Measurements from ENCODE around the gene GIPR. TPM values are rescaled to one million over a fixed set of nuclear protein-coding genes. Genes with fewer than 3 reads are reported as not detected.
"Not testable (repeated sequence)": the region's sequence is repeated elsewhere in the genome, so short reads cannot be mapped to it uniquely, and the experiment has no call there.

The GIPR gene
- total RNA-seq, 1 experiment from 2014 or later: 6.9 TPM

DNA sequence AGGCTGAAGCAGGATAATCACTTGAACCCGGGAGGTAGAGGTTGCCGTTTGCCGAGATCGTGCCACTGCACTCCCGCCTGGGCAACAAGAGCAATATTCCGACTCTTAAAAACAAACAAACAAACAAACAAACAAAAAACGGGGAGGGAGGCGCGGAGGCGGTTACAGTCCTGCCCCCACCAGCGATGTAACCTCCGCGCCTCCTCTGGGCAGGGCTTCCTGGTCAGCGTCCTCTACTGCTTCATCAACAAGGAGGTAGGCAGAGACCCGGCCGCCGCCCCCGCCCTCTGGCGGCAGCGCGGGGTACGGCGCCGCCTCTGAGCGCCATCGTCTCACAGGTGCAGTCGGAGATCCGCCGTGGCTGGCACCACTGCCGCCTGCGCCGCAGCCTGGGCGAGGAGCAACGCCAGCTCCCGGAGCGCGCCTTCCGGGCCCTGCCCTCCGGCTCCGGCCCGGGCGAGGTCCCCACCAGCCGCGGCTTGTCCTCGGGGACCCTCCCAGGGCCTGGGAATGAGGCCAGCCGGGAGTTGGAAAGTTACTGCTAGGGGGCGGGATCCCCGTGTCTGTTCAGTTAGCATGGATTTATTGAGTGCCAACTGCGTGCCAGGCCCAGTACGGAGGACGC, 13.5 kb downstream of the GIPR start:
- intact Hi-C loops (cut with micrococcal nuclease; ENCODE audit: unreplicated experiment): no loop called here
- BruUV-seq (replicated peaks): no TSS peak
- CTCF ChIA-PET: interaction anchor here (0.7 to 2.5 kb wide), 5 partner anchors 9 to 39 kb away, joined by 3 to 17 read pairs (median 3); partner anchors contain the start of genes GIPR, QPCTL and SNRPD2
- Mint-ChIP-seq H3K27me3 (ENCODE audit: unreplicated experiment) (no peaks in the 10 kb centered on the region), H3K27ac (ENCODE audit: unreplicated experiment) (peak overlapping the region; percentile 11), H3K9me3 (ENCODE audit: low read depth, unreplicated experiment) (no peaks in the 10 kb centered on the region), H3K4me1 (ENCODE audit: low read depth, unreplicated experiment) (peaks cover 8% of the 10 kb centered on the region), H3K36me3 (ENCODE audit: insufficient read depth, unreplicated experiment) (peaks cover 74% of the 10 kb centered on the region), H3K4me3 (ENCODE audit: low read depth, unreplicated experiment) (peak overlapping the region; percentile 73)
- TF ChIP-seq, protein P1, sequence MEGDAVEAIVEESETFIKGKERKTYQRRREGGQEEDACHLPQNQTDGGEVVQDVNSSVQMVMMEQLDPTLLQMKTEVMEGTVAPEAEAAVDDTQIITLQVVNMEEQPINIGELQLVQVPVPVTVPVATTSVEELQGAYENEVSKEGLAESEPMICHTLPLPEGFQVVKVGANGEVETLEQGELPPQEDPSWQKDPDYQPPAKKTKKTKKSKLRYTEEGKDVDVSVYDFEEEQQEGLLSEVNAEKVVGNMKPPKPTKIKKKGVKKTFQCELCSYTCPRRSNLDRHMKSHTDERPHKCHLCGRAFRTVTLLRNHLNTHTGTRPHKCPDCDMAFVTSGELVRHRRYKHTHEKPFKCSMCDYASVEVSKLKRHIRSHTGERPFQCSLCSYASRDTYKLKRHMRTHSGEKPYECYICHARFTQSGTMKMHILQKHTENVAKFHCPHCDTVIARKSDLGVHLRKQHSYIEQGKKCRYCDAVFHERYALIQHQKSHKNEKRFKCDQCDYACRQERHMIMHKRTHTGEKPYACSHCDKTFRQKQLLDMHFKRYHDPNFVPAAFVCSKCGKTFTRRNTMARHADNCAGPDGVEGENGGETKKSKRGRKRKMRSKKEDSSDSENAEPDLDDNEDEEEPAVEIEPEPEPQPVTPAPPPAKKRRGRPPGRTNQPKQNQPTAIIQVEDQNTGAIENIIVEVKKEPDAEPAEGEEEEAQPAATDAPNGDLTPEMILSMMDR (IDR thresholded peaks at IDR 0.05; ENCODE audit: unreplicated experiment): peak; percentile 99
- DNase-seq: peak; percentile 96

DNA sequence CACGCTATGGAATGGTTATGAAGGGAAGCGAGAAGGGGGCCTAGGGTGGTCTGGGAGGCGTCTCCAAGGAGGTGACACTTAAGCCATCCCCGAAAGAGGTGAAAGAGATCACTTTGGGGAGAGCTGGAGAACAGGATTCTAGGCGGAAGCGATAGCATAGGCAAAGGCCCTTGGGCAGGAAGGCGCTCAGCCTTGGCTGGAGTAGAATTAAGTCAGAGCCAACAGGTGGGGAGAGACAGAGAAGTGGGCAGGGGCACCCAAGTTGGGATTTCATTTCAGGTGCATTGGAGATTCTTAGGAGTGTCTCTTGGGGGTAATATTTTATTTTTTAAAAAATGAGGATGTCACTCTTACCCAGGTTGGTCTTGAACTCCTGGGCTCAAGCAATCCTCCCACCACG, 14.1 kb downstream of the GIPR start:
- peak overlapping the region; percentile 11 for H3K27ac Mint-ChIP-seq (ENCODE audit: unreplicated experiment)
- CTCF ChIA-PET: interaction anchor here (1.0 to 2.5 kb wide), 3 partner anchors 8 to 40 kb away, joined by 3 to 17 read pairs (median 4); partner anchors contain the start of genes QPCTL and SNRPD2
- H3K4me3 Mint-ChIP-seq (ENCODE audit: low read depth, unreplicated experiment): peak overlapping the region; percentile 73
- no peaks in the 10 kb centered on the region for H3K9me3 Mint-ChIP-seq (ENCODE audit: low read depth, unreplicated experiment)
- H3K4me1 Mint-ChIP-seq (ENCODE audit: low read depth, unreplicated experiment): peaks cover 8% of the 10 kb centered on the region
- H3K27me3 Mint-ChIP-seq (ENCODE audit: unreplicated experiment): no peaks in the 10 kb centered on the region
- DNase-seq: no peak
- BruUV-seq (replicated peaks): no TSS peak
- H3K36me3 Mint-ChIP-seq (ENCODE audit: insufficient read depth, unreplicated experiment): peaks cover 74% of the 10 kb centered on the region
- intact Hi-C loops (cut with micrococcal nuclease; ENCODE audit: unreplicated experiment): no loop called here
- TF ChIP-seq, protein P1 (IDR thresholded peaks at IDR 0.05; ENCODE audit: unreplicated experiment): no peak

DNA sequence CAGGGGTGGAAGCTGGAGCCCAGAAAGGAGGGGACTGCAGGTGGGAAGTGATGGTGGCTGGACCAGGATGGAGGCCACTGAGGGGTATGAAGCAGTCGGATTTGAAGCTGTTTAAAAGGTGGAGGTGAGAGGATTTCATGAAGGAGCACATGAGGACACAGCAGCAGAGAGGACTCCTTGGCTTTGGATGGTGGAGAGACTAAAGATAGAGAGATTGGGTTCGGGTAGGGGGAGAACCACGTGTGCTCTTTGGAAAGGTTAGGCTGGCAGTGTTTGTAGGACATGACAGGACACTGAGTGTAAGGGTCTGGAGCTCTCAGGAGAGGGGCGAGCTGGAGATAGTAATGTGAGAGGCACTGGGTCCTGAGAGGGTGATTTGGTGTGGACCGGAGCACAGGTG, 14.9 kb downstream of the GIPR start:
- no peaks in the 10 kb centered on the region for H3K27me3 Mint-ChIP-seq (ENCODE audit: unreplicated experiment)
- DNase-seq: no peak
- peaks cover 8% of the 10 kb centered on the region for H3K4me1 Mint-ChIP-seq (ENCODE audit: low read depth, unreplicated experiment)
- H3K4me3 Mint-ChIP-seq (ENCODE audit: low read depth, unreplicated experiment): no peak overlapping the region
- no peaks in the 10 kb centered on the region for H3K9me3 Mint-ChIP-seq (ENCODE audit: low read depth, unreplicated experiment)
- intact Hi-C loops (cut with micrococcal nuclease; ENCODE audit: unreplicated experiment): no loop called here
- TF ChIP-seq, protein P1 (IDR thresholded peaks at IDR 0.05; ENCODE audit: unreplicated experiment): no peak
- CTCF ChIA-PET: interaction anchor here (0.5 to 2.5 kb wide), 3 partner anchors 7 to 39 kb away, joined by 3 to 17 read pairs (median 4); partner anchors contain the start of genes QPCTL and SNRPD2
- BruUV-seq (replicated peaks): no TSS peak
- H3K27ac Mint-ChIP-seq (ENCODE audit: unreplicated experiment): peak overlapping the region; percentile 65
- peaks cover 72% of the 10 kb centered on the region for H3K36me3 Mint-ChIP-seq (ENCODE audit: insufficient read depth, unreplicated experiment)

DNA sequence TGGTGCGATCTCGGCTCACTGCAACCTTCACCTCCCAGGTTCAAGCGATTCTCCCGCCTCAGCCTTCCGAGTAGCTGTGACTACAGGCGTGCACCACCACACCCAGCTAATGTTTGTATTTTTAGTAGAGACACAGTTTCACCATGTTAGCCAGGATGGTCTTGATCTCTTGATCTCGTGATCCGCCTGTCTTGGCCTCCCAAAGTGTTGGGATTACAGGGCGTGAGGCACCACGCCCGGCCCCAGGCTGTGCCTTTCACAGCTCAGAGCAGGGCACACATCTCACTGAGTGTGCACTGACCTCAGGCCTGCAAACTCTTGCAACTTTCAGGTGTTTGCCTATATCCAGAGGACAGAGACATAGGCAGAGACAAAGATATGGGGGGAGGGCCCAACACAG, 17.0 kb downstream of the GIPR start:
- H3K36me3 Mint-ChIP-seq (ENCODE audit: insufficient read depth, unreplicated experiment): peaks cover 70% of the 10 kb centered on the region
- intact Hi-C loops (cut with micrococcal nuclease; ENCODE audit: unreplicated experiment); H3K9me3 Mint-ChIP-seq (ENCODE audit: low read depth, unreplicated experiment); BruUV-seq (replicated peaks); H3K27ac Mint-ChIP-seq (ENCODE audit: unreplicated experiment); DNase-seq; CTCF ChIA-PET; H3K27me3 Mint-ChIP-seq (ENCODE audit: unreplicated experiment); H3K4me3 Mint-ChIP-seq (ENCODE audit: low read depth, unreplicated experiment); H3K4me1 Mint-ChIP-seq (ENCODE audit: low read depth, unreplicated experiment): not testable (repeated sequence)

DNA sequence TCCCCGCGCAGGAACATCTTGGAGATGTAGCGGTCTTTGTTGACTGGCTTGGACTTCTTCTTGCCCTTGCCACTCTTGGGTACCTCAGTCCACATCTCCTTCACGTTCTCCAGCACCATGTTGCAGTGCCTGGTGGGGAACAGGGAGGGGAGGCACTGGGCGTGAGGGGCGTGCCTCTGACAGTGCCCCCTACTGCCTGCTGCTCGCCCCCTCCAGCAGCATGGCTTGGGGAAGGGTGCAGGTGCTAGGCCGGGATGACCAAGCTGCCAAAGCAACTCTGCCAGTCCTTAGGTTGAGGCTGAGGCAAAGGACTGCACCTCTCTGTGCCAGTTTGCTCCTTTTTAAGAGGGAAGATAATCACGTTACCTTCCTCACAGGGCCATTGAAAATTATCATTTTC, 19.6 kb downstream of the GIPR start:
- intact Hi-C loops (cut with micrococcal nuclease; ENCODE audit: unreplicated experiment): no loop called here
- H3K4me1 Mint-ChIP-seq (ENCODE audit: low read depth, unreplicated experiment): no peaks in the 10 kb centered on the region
- H3K36me3 Mint-ChIP-seq (ENCODE audit: insufficient read depth, unreplicated experiment): peaks cover 78% of the 10 kb centered on the region
- TF ChIP-seq, protein P1 (IDR thresholded peaks at IDR 0.05; ENCODE audit: unreplicated experiment): no peak
- H3K27ac Mint-ChIP-seq (ENCODE audit: unreplicated experiment): no peak overlapping the region
- no peaks in the 10 kb centered on the region for H3K9me3 Mint-ChIP-seq (ENCODE audit: low read depth, unreplicated experiment)
- no TSS peak for BruUV-seq (replicated peaks)
- no peak overlapping the region for H3K4me3 Mint-ChIP-seq (ENCODE audit: low read depth, unreplicated experiment)
- no peaks in the 10 kb centered on the region for H3K27me3 Mint-ChIP-seq (ENCODE audit: unreplicated experiment)
- no peak for DNase-seq
- CTCF ChIA-PET: interaction anchor here (0.6 kb wide), 1 partner anchor 8 kb away, joined by 3 read pairs; no protein-coding TSS in a partner anchor
